Skin of body (tissue), 1 donor: Measurements from ENCODE around the gene SPAM1. TPM values are rescaled to one million over a fixed set of nuclear protein-coding genes. Genes with fewer than 3 reads are reported as not detected.

Experiments
- total RNA-seq: library from RNA; depleted of rRNA; stranded (reverse); fragments of >200 nt; gene quantifications from one replicate; pipeline ENCODE4 v1.2.3, GENCODE V29; 2014

SPAM1 gene
- total RNA-seq, 1 donor from 2014 or later = not detected

Other genes starting within 250 kb of the SPAM1 start
- 26.1 TPM for gene WASL, start 176.2 kb upstream of the SPAM1 start, total RNA-seq
- not detected for gene HYAL4, start 80.1 kb upstream of the SPAM1 start, total RNA-seq
- not detected for gene TMEM229A, start 107.8 kb downstream of the SPAM1 start, total RNA-seq